Activated T-cell treated with anti-CD3 and anti-CD28 coated beads for 1 hour (primary cell): Measurements from ENCODE around the gene CCRL2.
"Not testable (repeated sequence)": the region's sequence is repeated elsewhere in the genome, so short reads cannot be mapped to it uniquely, and the experiment has no call there.

Experiments used
- DNase-seq: peaks from one replicate; pipeline ENCODE4 v3.0.0-alpha.2; 2020; ENCODE audit warnings: low read depth

CCRL2 gene

GRCh38 chr3:46380471-46381221, 26.4 kb upstream of the CCRL2 start:
- no peak for DNase-seq

GRCh38 chr3:46381625-46382024, 25.4 kb upstream of the CCRL2 start:
- no peak for DNase-seq

- no peak for DNase-seq
Measured at GRCh38 chr3:46383211-46383950, 23.7 kb upstream of the CCRL2 start.

DNA sequence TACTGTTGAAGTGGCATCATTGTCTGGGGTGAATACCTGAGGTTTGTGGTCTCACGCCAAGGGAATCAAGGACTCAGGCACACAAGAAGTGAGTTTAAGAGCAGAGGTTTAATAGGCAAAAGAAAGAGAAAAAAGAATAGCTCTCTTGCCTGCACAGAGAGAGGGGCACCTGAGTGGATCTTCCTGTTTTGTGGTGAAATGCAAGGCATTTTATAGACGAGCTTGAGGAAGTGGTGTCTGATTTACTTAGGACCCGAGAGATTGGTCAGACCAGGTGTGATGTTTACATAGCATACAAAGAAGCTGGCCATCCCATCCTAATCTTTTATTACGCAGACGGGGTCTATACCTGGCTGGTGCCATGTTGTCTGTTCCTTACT, 23.1 kb upstream of the CCRL2 start:
- no peak for DNase-seq

- no peak for DNase-seq
Measured at GRCh38 chr3:46386205-46386604, 20.9 kb upstream of the CCRL2 start.

DNA sequence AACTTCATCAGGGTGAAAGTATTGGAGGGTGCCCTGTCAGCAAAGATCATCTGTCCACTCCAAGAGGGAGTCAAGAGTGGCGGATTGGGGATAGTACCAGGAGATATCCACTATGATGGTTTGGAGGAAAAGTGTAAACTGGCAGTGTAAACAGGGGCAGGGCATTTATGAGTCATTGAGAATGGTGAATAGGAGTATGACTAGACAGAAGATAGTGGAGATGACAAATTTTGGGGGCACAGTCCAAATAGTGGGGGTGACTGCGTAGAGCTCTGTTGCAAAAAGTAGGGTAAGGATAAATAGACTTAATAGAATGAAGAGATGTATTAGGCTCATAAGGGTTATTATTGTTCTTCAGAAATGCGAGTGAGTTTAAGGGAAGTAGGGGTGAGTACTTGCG, 18.2 kb upstream of the CCRL2 start:
- not testable (repeated sequence) for DNase-seq

DNA sequence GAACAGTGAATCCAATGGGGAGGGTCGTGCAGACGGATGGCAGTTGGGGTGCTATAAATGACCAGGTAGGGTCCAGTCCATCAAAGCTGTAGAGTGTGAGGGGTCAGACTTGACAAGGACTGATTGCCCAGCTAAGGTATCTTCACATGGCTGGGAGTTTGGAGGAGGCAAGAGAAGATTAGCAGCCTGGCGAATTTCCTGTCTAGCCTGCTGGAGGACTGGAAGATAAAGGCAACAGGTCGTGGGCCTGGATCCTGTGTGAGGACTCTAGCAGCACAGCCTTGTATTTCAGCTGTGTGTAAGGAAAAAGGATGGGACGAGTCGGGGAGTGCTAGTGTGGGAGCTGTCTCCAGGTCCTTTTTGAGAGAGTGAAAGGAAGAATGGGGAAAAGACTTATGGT, 17.8 kb upstream of the CCRL2 start:
- DNase-seq: no peak

DNA sequence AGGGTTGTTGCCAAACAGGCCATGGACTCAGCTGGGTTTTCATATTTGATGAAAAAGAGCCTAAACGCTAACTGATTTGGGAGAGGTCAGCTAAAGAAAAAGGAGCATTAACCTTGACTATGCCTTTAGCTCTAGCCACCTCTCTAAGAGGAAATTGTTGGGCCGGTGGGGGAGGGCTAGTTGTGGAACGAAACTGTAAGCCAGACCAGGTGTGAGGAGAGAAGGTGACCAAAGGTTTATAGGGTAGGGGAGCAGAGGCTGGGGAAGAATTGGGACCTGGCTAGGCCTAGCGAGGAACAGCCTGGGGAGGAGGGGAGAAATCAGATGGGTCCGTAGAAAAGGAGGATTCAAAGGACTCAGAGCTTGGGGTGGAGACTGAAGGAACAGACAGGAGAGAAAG, 15.5 kb upstream of the CCRL2 start:
- not testable (repeated sequence) for DNase-seq

DNA sequence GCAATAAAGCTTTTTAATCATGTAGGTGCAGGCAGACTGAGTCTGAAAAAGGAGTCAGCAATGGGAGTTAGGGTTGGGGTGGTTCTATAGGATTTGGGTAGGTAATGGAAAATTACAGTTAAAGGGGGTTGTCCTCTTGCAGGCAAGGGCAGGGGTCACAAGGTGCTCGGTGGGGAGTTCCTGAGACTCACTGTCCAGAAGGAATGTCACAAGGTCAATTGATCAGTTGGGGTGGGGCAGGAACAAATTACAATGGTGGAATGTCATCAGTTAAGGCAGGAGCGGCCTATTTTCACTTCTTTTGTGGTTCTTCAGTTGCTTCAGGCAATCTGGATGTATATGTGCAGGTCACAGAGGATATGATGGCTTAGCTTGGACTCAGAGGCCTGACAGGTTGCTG, 14.0 kb upstream of the CCRL2 start:
- DNase-seq: no peak

DNA sequence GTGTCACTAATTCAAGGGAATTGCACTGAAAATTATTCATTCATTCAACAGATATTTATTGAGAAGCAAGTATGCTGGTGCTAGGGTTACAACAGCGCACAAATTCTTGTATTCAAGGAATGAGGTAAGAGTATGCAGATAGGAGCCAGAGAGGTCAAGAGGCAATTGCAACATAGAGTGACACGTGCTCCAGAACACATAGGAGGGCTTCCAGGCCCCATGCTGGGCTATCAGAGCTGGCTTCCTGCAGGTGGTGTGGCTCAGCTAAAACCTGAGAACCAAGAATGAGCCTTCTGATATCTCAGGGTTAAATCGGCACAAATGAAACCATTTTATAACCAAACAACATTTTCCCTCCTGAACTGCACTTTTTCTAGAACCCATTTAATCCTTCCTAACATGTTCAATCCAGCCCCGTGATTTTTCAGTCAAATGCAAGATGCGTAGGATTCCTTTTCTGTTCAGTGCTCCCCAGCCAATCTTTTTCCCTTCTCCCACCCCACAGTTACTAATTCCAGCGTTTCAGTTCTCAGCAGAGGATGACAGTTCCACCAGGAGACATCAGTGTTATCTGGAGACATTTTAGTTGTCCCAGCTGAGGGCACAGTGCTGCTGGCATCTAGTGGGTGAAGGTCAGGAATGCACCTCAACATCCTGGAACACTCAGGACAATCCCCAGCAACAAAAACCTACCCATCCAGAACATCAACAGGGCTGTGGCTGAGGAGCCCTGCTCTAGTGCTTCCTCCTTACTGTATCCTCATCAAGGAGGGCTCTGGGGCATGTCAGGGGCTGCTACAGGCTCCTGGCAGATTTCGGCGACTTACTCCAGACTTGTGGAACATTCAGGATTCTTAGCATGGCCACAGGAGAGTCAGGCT, 13.3 kb upstream of the CCRL2 start:
- no peak for DNase-seq

DNA sequence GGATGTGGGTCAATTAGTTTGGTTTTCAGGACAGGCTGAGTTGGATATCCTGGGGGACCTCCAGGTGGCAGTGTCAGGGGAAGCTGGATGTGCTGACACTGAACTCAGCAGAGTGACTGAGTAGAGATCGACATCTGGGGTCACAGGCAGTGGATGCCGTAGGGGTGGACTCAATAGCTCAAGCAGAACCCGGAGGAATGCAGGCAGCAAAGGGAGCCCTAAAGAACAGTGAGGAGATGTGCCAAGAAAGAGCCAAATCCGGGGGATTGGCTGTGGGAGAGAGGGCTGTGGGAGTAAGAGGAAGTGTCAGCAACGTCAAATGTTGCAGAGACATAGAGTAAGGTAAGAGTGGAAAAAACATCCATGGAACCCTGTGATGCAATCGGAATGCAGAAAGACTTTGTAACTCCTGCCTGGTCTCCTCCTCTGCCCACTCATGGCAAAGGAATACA, 11.8 kb upstream of the CCRL2 start:
- DNase-seq: no peak

DNA sequence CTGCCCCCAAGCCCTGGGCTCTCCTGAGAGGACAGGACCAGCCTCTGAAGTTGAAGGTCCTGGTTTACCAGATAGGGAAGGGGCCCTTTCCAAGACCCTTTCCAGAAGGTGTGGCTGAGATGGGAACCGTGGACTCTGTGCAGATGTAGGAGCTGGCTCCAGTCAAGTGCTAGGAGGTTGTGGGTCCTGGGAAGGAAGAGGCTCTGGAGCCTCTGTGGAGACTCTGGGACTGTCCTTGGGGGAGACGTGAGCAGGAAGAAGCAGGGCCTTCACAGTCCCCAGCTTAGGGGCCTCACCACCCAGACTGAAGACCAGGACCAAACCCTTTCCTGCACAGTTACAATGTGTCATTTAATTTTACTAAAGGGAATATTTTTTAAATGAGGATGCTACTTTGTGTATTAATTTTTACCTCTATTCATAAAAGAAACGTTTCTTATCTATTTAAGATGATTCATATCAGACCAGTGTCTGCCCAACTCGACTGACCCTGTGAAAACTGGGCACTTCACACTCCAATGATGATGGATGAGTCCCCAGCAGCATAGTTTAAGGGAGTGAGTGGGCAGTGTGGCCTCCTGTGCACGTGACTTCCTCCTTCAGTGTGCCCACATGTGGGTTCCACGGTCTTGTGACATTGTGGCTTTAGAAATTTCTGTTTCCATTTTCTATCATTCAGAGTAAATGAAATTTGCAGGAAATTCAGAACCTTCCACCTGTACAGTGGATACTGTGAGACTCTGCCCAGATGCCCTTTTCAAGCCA, 11.1 kb upstream of the CCRL2 start:
- no peak for DNase-seq

- no peak for DNase-seq
Measured at GRCh38 chr3:46397111-46397510, 9.9 kb upstream of the CCRL2 start.

DNA sequence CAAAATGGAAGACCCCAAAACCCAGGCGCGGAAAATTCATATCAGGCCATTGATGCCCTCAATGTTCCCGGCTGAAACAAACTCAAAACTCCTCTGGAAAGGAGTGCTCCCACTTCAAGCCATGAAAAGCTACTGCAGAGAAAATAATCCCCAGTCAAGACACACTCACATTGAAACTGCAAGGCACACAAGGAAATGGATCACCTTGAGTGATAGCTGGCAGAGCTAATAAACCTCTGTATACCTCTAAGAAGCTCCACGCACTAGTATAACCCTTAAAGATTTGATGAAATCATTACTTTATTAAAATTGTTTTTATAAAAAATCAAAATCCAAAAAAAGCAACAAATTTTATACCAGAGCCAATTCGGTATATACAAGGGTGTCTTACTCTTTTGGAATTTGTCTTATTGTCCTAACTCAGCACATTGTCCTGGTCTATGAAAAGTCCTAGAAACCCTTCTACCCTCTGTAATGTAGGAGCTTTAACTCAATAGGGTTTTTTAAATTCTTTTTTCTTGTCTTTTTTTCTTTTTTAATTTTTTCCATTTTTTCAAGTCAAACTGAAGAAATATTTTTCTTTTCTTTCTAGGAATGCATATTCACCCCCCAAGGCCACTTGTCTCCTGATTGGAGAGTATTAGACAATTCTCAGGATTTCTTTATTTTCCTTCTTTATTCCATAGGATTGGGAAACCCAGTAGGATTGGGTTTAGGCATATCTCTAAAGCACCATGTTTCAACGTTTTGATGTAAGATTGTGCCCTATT, 8.7 kb upstream of the CCRL2 start:
- no peak for DNase-seq

DNA sequence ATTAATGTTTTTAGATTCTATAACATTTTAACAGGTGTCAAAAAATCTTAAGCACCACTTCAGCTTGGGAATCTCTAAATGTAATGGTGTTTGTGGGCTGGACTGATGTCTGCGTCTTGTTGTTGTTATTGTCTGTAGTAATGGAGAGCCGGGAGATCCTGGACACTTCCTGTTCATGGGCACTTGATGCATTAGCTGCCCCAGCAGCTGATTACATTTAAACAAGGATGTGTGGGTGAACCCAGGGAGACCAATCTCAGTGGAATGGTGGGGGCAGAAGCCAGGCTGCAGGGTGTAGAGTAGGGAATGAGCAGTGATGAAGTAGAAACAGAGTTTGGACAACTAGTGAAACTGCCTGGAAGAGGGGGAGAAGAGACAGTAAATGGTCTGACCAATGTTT, 8.0 kb upstream of the CCRL2 start:
- DNase-seq: no peak

DNA sequence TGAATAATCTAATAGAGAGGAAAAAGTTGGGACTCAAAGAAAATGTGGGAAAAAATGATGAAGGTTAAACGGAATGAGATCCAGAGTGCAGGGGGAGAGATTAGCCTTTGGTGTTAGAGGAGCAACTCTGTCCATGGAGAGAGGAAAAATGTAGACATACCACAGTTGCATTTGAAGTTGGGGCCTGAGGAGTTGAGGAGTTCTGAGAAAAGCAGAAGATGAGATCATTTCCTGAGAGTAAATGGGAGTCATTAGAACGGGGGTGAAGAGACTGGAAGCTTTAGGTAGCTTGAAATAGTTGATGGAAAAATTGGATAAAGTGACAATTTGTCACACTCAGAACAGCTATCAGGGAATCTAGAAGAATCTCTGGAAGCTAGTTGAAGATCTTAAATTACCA, 7.5 kb upstream of the CCRL2 start:
- DNase-seq: no peak

GRCh38 chr3:46400000-46400734, 6.9 kb upstream of the CCRL2 start:
- no peak for DNase-seq

DNA sequence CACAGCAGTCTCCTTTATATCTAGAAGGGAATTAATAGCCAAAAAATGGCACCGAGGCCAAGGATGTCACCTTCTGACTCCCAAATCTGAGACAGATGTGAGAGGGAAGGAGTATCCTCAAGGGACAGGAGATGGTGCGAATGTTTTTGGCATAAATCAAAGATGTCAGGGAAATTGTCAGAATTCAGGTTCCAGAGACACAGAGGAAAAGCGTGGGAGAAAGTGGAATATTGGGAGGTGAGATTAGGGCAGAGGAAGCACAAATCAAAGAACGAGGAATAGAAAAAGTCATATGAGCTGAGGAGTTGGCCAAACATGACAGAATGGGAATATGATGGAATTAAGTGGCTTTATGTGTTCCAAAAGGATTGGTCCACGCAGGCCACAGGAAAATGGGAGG, 6.2 kb upstream of the CCRL2 start:
- no peak for DNase-seq

DNA sequence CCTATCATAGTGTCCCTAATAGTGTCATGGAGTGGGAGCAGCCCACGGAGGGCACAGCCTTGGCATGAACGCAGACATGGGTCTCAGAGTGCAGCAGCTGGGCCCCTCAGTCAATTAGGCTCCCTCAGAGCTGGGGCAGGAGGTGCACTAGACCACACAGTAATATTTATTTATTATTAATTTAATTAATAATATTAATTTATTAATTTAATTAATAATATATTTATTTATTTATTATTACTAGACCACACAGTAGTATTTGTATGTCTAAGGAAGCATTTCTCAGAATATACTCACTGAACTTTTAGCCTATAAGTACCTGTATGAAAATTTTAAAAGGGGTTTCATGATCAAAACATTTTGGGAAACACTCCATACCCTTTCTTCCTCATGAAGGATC, 5.5 kb upstream of the CCRL2 start:
- DNase-seq: no peak

- DNase-seq: not testable (repeated sequence)
Measured at GRCh38 chr3:46402902-46403301, 4.2 kb upstream of the CCRL2 start.
